ENCODE results near the gene LRRC42.

DNA sequence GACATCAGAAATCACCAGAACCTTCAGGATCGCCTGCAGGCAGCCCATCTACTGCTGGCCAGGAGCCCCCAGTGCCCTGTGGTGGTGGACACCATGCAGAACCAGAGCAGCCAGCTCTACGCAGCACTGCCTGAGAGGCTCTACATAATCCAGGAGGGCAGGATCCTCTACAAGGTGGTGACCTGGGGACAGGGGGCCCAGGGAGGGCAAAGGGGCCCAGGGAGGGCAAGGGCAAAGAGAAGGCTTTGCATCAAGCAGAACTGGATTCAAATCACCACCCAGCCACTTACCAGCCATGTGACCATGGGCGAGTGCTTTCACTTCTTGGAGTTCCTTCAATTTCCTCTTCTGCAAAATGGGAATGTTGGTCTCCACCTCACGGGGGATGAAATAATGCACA lies 40.0 kb upstream of the LRRC42 start:
- TF ChIP-seq, protein P1, sequence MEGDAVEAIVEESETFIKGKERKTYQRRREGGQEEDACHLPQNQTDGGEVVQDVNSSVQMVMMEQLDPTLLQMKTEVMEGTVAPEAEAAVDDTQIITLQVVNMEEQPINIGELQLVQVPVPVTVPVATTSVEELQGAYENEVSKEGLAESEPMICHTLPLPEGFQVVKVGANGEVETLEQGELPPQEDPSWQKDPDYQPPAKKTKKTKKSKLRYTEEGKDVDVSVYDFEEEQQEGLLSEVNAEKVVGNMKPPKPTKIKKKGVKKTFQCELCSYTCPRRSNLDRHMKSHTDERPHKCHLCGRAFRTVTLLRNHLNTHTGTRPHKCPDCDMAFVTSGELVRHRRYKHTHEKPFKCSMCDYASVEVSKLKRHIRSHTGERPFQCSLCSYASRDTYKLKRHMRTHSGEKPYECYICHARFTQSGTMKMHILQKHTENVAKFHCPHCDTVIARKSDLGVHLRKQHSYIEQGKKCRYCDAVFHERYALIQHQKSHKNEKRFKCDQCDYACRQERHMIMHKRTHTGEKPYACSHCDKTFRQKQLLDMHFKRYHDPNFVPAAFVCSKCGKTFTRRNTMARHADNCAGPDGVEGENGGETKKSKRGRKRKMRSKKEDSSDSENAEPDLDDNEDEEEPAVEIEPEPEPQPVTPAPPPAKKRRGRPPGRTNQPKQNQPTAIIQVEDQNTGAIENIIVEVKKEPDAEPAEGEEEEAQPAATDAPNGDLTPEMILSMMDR (IDR thresholded peaks at IDR 0.05), result no peak
- TF ChIP-seq POLR2A (IDR thresholded peaks at IDR 0.05), result no peak
